Smooth muscle cell (in vitro differentiated cells): ENCODE measurements around the gene HOXC5. TPM values are rescaled to one million over a fixed set of nuclear protein-coding genes. Genes with fewer than 3 reads are reported as not detected.

ENCODE experiments used
- DNase-seq: peaks from one replicate; lab custom pipeline; 2025; ENCODE audit not compliant: unreplicated experiment; lab: John Stamatoyannopoulos, UW
- H2AFZ ChIP-seq: fragments of 200-600 bp; sonication (generic); 2 replicates; pipeline ENCODE4 v1.6.0; 2016; ENCODE audit warnings: antibody characterized with exemption, low read depth, mild to moderate bottlenecking
- H3F3A ChIP-seq: fragments of 200-600 bp; sonication (generic); 2 replicates; pipeline ENCODE4 v1.6.0; 2017; ENCODE audit warnings: antibody characterized with exemption, low read depth
- H3K27ac ChIP-seq: fragments of 200-600 bp; sonication (generic); 2 replicates; pipeline ENCODE4 v1.5.1; 2016; ENCODE audit warnings: low read depth, mild to moderate bottlenecking
- H3K27me3 ChIP-seq: fragments of 200-600 bp; sonication (generic); 2 replicates; pipeline ENCODE4 v1.6.1; 2016; ENCODE audit warnings: low read depth, mild to moderate bottlenecking
- H3K36me3 ChIP-seq: fragments of 200-600 bp; sonication (generic); 2 replicates; pipeline ENCODE4 v1.5.1; 2016; ENCODE audit warnings: low read depth
- H3K4me1 ChIP-seq: fragments of 200-600 bp; sonication (generic); 2 replicates; pipeline ENCODE4 v1.5.1; 2016; ENCODE audit warnings: low read depth
- H3K4me2 ChIP-seq: fragments of 200-600 bp; sonication (generic); 2 replicates; pipeline ENCODE4 v1.6.0; 2016; ENCODE audit warnings: mild to moderate bottlenecking
- H3K4me3 ChIP-seq: fragments of 200-600 bp; sonication (generic); 2 replicates; pipeline ENCODE4 v1.5.1; 2016; ENCODE audit warnings: mild to moderate bottlenecking
- H3K79me2 ChIP-seq: fragments of 200-600 bp; sonication (generic); 2 replicates; pipeline ENCODE4 v1.6.0; 2016; ENCODE audit warnings: low read depth, mild to moderate bottlenecking
- H3K9ac ChIP-seq: fragments of 200-600 bp; sonication (generic); 2 replicates; pipeline ENCODE4 v1.6.0; 2016; ENCODE audit warnings: low read depth
- H3K9me3 ChIP-seq: fragments of 200-600 bp; sonication (generic); replicated peaks from 2 replicates; pipeline ENCODE4 v1.5.1; 2016; ENCODE audit warnings: low read depth
- H4K20me1 ChIP-seq: fragments of 200-600 bp; sonication (generic); 2 replicates; pipeline ENCODE4 v1.6.0; 2016; ENCODE audit warnings: low read depth
- CTCF ChIP-seq: fragments of 200-600 bp; sonication (generic); IDR thresholded peaks from 2 replicates; pipeline ENCODE4 v1.5.1; 2017; ENCODE audit warnings: borderline replicate concordance, mild to moderate bottlenecking, antibody characterized with exemption; ENCODE audit not compliant: insufficient read depth, poor library complexity, severe bottlenecking
- WGBS: methylation state at CpG from one replicate; pipeline ENCODE4 v1.1.7; 2016; ENCODE audit warnings: low lambda C conversion rate; 5-methylcytosine and 5-hydroxymethylcytosine counted together
- polyA plus RNA-seq: library from polyadenylated mRNA; unstranded; fragments of >200 nt; fragmentation: Nextera tagmentation; extraction: Ambion mirVana; gene quantifications from 2 replicates; pipeline ENCODE4 v1.2.1, GENCODE V29; 2016
- total RNA-seq: library from RNA; depleted of rRNA; stranded (reverse); fragments of >200 nt; gene quantifications from 2 replicates; pipeline ENCODE4 v1.2.3, GENCODE V29; 2014

HOXC5 gene
- total and polyA plus RNA-seq, 2 experiments from 2014 or later = 0.54 to 1.3 TPM

GRCh38 chr12:53986686-53987483, 46.0 kb upstream of the HOXC5 start:
- WGBS = 44% methylated on average over 21 of the region's 21 CpGs
- H3K9ac ChIP-seq = no peak overlapping the region
- no peak overlapping the region for H2AFZ ChIP-seq
- no peaks in the 10 kb centered on the region for H4K20me1 ChIP-seq
- H3F3A ChIP-seq = no peaks in the 10 kb centered on the region
- no peaks in the 10 kb centered on the region for H3K4me1 ChIP-seq
- H3K27ac ChIP-seq = no peak overlapping the region
- TF ChIP-seq CTCF = no peak
- H3K4me2 ChIP-seq = no peak overlapping the region
- H3K9me3 ChIP-seq = no peaks in the 10 kb centered on the region
- no peaks in the 10 kb centered on the region for H3K36me3 ChIP-seq
- H3K27me3 ChIP-seq = peaks cover 100% of the 10 kb centered on the region
- DNase-seq = no peak
- no peaks in the 10 kb centered on the region for H3K79me2 ChIP-seq
- H3K4me3 ChIP-seq = no peak overlapping the region

- Histone ChIP-seq H3K27ac (no peak overlapping the region), H3K36me3 (no peaks in the 10 kb centered on the region), H3K4me3 (no peak overlapping the region), H3F3A (no peaks in the 10 kb centered on the region), H3K9me3 (no peaks in the 10 kb centered on the region), H3K79me2 (no peaks in the 10 kb centered on the region), H3K27me3 (peaks cover 100% of the 10 kb centered on the region), H4K20me1 (no peaks in the 10 kb centered on the region), H2AFZ (no peak overlapping the region), H3K4me2 (no peak overlapping the region), H3K9ac (no peak overlapping the region), H3K4me1 (no peaks in the 10 kb centered on the region)
- no peak for DNase-seq
- TF ChIP-seq CTCF = no peak
- WGBS = 28% methylated on average over 4 of the region's 4 CpGs
These were observed 45.0 kb upstream of the HOXC5 start for GRCh38 chr12:53987787-53988230.

GRCh38 chr12:53988541-53989226, 44.2 kb upstream of the HOXC5 start:
- no peak overlapping the region for H3K4me2 ChIP-seq
- no peak overlapping the region for H3K4me3 ChIP-seq
- H3K27ac ChIP-seq = no peak overlapping the region
- no peaks in the 10 kb centered on the region for H3F3A ChIP-seq
- H4K20me1 ChIP-seq = no peaks in the 10 kb centered on the region
- H3K27me3 ChIP-seq = peaks cover 100% of the 10 kb centered on the region
- H3K9me3 ChIP-seq = no peaks in the 10 kb centered on the region
- no peak for TF ChIP-seq CTCF
- WGBS = 7% methylated on average over 5 of the region's 5 CpGs
- H3K36me3 ChIP-seq = no peaks in the 10 kb centered on the region
- H3K79me2 ChIP-seq = no peaks in the 10 kb centered on the region
- no peak for DNase-seq
- H3K9ac ChIP-seq = no peak overlapping the region
- H2AFZ ChIP-seq = no peak overlapping the region
- H3K4me1 ChIP-seq = no peaks in the 10 kb centered on the region
